Measurements from ENCODE around the gene CRLF3. TPM values are rescaled to one million over a fixed set of nuclear protein-coding genes. Genes with fewer than 3 reads are reported as not detected.
"Not testable (repeated sequence)": the region's sequence is repeated elsewhere in the genome, so short reads cannot be mapped to it uniquely, and the experiment has no call there.

Gene CRLF3
- total and polyA plus RNA-seq, 7 donors: 7.2 to 17.4 (median 10.8) TPM

GRCh38 chr17:30782206-30782605 lies 42.3 kb downstream of the CRLF3 start:
- Histone ChIP-seq H3K27ac (no peak overlapping the region), H3K27me3 (no peaks in the 10 kb centered on the region), H3K4me1 (no peaks in the 10 kb centered on the region), H3K4me3 (no peak overlapping the region), H3K9me3 (no peaks in the 10 kb centered on the region), H3K36me3 (peaks cover 5 to 64% (median 15%) of the 10 kb centered on the region in 4 donors)
- no peak for TF ChIP-seq POLR2AphosphoS5 (IDR thresholded peaks at IDR 0.05)
- TF ChIP-seq POLR2A (IDR thresholded peaks at IDR 0.05): no peak
- no peak for TF ChIP-seq CTCF (IDR thresholded peaks at IDR 0.05)
- TF ChIP-seq EP300 (IDR thresholded peaks at IDR 0.05): no peak
- WGBS, 2 donors: 82 to 87% methylated on average over 2 of the region's 2 CpGs
- intact Hi-C loops (cut with DNase I): no loop called here
- DNase-seq: no peak

- 85 to 93% methylated on average over 6 of the region's 6 CpGs for WGBS, 2 donors
- Histone ChIP-seq H3K9me3 (no peaks in the 10 kb centered on the region), H3K36me3 (peaks cover 0 to 54% (median 6%) of the 10 kb centered on the region in 4 donors), H3K4me1 (no peaks in the 10 kb centered on the region), H3K27me3 (no peaks in the 10 kb centered on the region), H3K27ac (no peak overlapping the region), H3K4me3 (no peak overlapping the region)
- DNase-seq: no peak
- intact Hi-C loops (cut with DNase I): no loop called here
- TF ChIP-seq CTCF (IDR thresholded peaks at IDR 0.05): no peak
- TF ChIP-seq EP300 (IDR thresholded peaks at IDR 0.05): no peak
- no peak for TF ChIP-seq POLR2AphosphoS5 (IDR thresholded peaks at IDR 0.05)
- no peak for TF ChIP-seq POLR2A (IDR thresholded peaks at IDR 0.05)
Measured at GRCh38 chr17:30780343-30780742, 44.1 kb downstream of the CRLF3 start.

GRCh38 chr17:30768771-30769170 lies 55.7 kb downstream of the CRLF3 start:
- peaks cover 0 to 71% (median 15%) of the 10 kb centered on the region in 4 donors for H3K36me3 ChIP-seq
- WGBS, 2 donors: 68 to 89% methylated on average over 3 of the region's 3 CpGs
- intact Hi-C loops (cut with DNase I); DNase-seq; H3K27me3 ChIP-seq; H3K4me3 ChIP-seq; H3K27ac ChIP-seq; H3K4me1 ChIP-seq; H3K9me3 ChIP-seq: not testable (repeated sequence)

GRCh38 chr17:30767641-30768404 lies 56.7 kb downstream of the CRLF3 start:
- H3K27me3 ChIP-seq; H3K27ac ChIP-seq; H3K4me1 ChIP-seq; H3K4me3 ChIP-seq; H3K9me3 ChIP-seq; DNase-seq; intact Hi-C loops (cut with DNase I): not testable (repeated sequence)
- WGBS, 2 donors: 94 to 95% methylated on average over 14 of the region's 14 CpGs
- peaks cover 0 to 69% (median 14%) of the 10 kb centered on the region in 4 donors for H3K36me3 ChIP-seq

GRCh38 chr17:30761060-30761459 lies 63.4 kb downstream of the CRLF3 start:
- Histone ChIP-seq H3K27me3 (no peaks in the 10 kb centered on the region), H3K4me1 (no peaks in the 10 kb centered on the region), H3K36me3 (peaks cover 0 to 60% (median 3%) of the 10 kb centered on the region in 4 donors), H3K9me3 (no peaks in the 10 kb centered on the region), H3K4me3 (no peak overlapping the region), H3K27ac (no peak overlapping the region)
- no peak for DNase-seq
- intact Hi-C loops (cut with DNase I): no loop called here
- no peak for TF ChIP-seq EP300 (IDR thresholded peaks at IDR 0.05)

- H3K9me3 ChIP-seq; DNase-seq; H3K4me1 ChIP-seq; intact Hi-C loops (cut with DNase I); H3K27me3 ChIP-seq; H3K27ac ChIP-seq; H3K4me3 ChIP-seq: not testable (repeated sequence)
- H3K36me3 ChIP-seq: peaks cover 0 to 63% (median 19%) of the 10 kb centered on the region in 4 donors
- 95 to 97% methylated on average over 10 of the region's 10 CpGs for WGBS, 2 donors
Measured at GRCh38 chr17:30753291-30753690, 71.2 kb downstream of the CRLF3 start.

GRCh38 chr17:30750982-30751381 lies 73.5 kb downstream of the CRLF3 start:
- peaks cover 0 to 58% (median 19%) of the 10 kb centered on the region in 4 donors for H3K36me3 ChIP-seq
- H3K9me3 ChIP-seq; H3K4me3 ChIP-seq; H3K27me3 ChIP-seq; H3K4me1 ChIP-seq; DNase-seq; intact Hi-C loops (cut with DNase I); H3K27ac ChIP-seq: not testable (repeated sequence)
- 94 to 95% methylated on average over 11 of the region's 11 CpGs for WGBS, 2 donors

- H3K4me1 ChIP-seq; H3K27ac ChIP-seq; intact Hi-C loops (cut with DNase I); DNase-seq; H3K4me3 ChIP-seq; H3K27me3 ChIP-seq; H3K9me3 ChIP-seq: not testable (repeated sequence)
- WGBS, 2 donors: 96 to 97% methylated on average over 4 of the region's 4 CpGs
- H3K36me3 ChIP-seq: peaks cover 0 to 47% (median 13%) of the 10 kb centered on the region in 4 donors
Measured at GRCh38 chr17:30747621-30748020, 76.9 kb downstream of the CRLF3 start.

GRCh38 chr17:30742669-30743068 lies 81.8 kb downstream of the CRLF3 start:
- DNase-seq: not testable (repeated sequence)
- 64 to 73% methylated on average over 1 of the region's 1 CpG for WGBS, 2 donors

GRCh38 chr17:30736371-30736770 lies 88.1 kb downstream of the CRLF3 start:
- H3K9me3 ChIP-seq; H3K36me3 ChIP-seq; H3K27ac ChIP-seq; intact Hi-C loops (cut with DNase I); H3K4me3 ChIP-seq; H3K27me3 ChIP-seq: not testable (repeated sequence)
- peaks cover 0 to 18% (median 17%) of the 10 kb centered on the region in 4 donors for H3K4me1 ChIP-seq
- 96 to 98% methylated on average over 18 of the region's 18 CpGs for WGBS, 2 donors
- DNase-seq: peak; percentile 22

More at GRCh38 chr17:30742669-30743068, 81.8 kb downstream of the CRLF3 start:
- H3K4me3 ChIP-seq; H3K4me1 ChIP-seq; H3K27me3 ChIP-seq; intact Hi-C loops (cut with DNase I); H3K9me3 ChIP-seq; H3K27ac ChIP-seq: not testable (repeated sequence)
- peaks cover 0 to 23% (median 6%) of the 10 kb centered on the region in 4 donors for H3K36me3 ChIP-seq
